Measurements from ENCODE around the gene EPGN.

EPGN gene

GRCh38 chr4:74287791-74288190, 20.5 kb upstream of the EPGN start:
- no peak for TF ChIP-seq CTCF (conservative IDR thresholded peaks at IDR 0.05; ENCODE audit: low read depth, low read length)
- H3K4me3 ChIP-seq (ENCODE audit: low read depth, low read length): no peak overlapping the region
- no peak for DNase-seq (ENCODE audit: low read depth)

- TF ChIP-seq CTCF (conservative IDR thresholded peaks at IDR 0.05; ENCODE audit: low read depth, low read length): no peak
- H3K4me3 ChIP-seq (ENCODE audit: low read depth, low read length): no peak overlapping the region
- DNase-seq (ENCODE audit: low read depth): no peak
Measured at GRCh38 chr4:74291471-74291870, 16.8 kb upstream of the EPGN start.

DNA sequence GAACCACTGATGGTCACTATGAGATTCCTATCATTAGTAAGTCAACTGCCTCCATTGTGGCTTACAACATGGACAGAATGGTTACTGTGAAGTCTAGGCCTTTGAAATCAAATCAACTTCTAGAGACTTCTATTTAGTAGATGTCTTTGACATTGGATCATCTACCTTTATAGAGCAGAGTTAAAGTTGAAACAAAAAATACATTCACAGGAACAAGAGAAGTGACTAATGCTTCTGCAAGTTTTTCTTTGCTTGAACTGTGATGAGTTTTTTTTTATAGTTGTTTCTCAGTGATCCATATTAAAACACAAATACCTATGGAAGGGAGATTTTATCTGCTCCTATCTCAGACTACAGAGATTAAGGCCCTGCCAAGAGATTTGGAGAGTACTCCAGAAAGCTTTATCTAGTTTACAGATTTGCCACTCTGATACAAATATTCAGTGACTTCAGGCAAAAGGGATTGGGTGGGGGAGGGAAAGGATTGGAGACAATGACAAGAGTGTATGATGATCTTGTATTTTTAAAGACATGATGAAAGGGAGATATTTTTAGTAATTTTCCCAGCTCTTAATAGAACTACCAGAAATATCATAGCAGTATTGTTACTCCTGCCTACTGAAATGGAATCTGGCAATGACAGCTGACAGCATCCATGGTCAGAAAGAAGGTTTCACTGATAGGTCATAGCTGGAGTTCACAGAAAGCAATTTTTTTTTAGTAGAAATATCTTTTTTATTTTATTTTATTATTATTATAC, 16.0 kb upstream of the EPGN start:
- no peak overlapping the region for H3K4me3 ChIP-seq (ENCODE audit: low read depth, low read length)
- no peak for DNase-seq (ENCODE audit: low read depth)
- TF ChIP-seq CTCF (conservative IDR thresholded peaks at IDR 0.05; ENCODE audit: low read depth, low read length): no peak

- no peak overlapping the region for H3K4me3 ChIP-seq (ENCODE audit: low read depth, low read length)
- no peak for TF ChIP-seq CTCF (conservative IDR thresholded peaks at IDR 0.05; ENCODE audit: low read depth, low read length)
- DNase-seq (ENCODE audit: low read depth): no peak
Measured at GRCh38 chr4:74293558-74293957, 14.7 kb upstream of the EPGN start.

DNA sequence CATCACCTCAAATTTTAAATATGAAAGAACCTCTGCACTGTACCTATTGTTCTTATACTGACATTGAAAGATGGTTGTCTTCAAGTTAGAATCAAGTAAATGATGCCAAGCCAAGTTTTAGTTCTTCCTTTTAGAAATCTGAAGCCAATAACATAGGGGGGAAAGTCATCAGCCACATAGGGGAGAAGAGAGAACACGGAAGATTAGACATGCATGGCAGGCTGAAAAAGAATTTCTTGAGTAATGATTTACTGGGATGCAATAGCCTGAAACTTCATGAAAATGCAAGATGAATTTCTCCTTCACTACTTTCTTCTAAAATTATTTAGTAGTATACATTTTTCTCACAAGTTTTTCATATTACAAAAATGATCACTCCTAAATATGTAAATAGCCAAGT, 13.6 kb upstream of the EPGN start:
- TF ChIP-seq CTCF (conservative IDR thresholded peaks at IDR 0.05; ENCODE audit: low read depth, low read length): no peak
- H3K4me3 ChIP-seq (ENCODE audit: low read depth, low read length): no peak overlapping the region
- no peak for DNase-seq (ENCODE audit: low read depth)

DNA sequence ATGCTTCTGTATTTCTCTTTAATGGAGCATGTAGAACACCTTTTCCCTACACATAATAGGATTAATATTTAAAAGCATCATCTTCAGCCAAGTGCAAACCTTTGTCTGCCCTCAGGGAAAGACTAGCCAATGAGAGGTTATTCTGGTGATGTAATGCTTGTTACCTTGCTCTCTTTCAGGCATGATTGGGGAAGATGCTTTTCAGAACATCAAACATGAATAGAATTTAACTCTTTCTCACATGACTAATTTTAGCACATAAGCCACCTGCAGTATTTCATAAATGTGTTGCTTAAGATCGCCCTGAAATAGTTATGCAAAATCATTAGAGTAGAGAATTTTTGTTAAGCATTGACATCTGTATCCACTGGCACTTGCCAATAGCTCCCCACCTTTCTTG, 10.7 kb upstream of the EPGN start:
- no peak overlapping the region for H3K4me3 ChIP-seq (ENCODE audit: low read depth, low read length)
- no peak for TF ChIP-seq CTCF (conservative IDR thresholded peaks at IDR 0.05; ENCODE audit: low read depth, low read length)
- DNase-seq (ENCODE audit: low read depth): no peak

DNA sequence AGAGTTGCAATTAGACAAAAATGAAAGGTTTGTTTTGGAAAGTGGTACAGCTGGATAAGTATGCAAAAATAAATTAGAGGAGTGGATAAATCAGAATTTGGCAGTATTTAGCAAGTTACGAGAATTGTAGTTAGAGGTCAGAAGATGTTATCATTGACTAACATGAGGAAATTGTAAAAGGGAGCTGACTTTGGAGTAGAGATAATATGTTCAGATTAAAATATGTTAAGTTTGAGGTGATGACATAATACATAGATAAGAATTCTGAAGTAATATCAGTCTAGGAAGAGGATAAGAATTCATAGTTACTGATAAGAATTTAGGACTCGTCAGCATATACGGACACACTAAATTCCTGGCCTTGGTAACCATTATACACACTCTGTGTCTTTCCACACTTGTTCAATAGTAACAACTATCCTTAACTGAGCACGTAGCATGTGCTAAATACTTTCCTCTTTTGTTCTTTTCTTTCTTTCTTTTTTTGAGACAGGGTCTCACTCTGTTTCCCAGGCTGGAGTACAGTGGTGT, 4.1 kb upstream of the EPGN start:
- no peak for DNase-seq (ENCODE audit: low read depth)
- no peak overlapping the region for H3K4me3 ChIP-seq (ENCODE audit: low read depth, low read length)
- no peak for TF ChIP-seq CTCF (conservative IDR thresholded peaks at IDR 0.05; ENCODE audit: low read depth, low read length)
